CD4-positive, alpha-beta T cell treated with Interleukin-17A for 4 hours (primary cell): ENCODE data around the gene ADCY6.

ENCODE experiments used
- DNase-seq: peaks from one replicate; pipeline ENCODE4 v3.0.0-alpha.2; 2020; ENCODE audit warnings: mixed read lengths

ADCY6 gene

DNA sequence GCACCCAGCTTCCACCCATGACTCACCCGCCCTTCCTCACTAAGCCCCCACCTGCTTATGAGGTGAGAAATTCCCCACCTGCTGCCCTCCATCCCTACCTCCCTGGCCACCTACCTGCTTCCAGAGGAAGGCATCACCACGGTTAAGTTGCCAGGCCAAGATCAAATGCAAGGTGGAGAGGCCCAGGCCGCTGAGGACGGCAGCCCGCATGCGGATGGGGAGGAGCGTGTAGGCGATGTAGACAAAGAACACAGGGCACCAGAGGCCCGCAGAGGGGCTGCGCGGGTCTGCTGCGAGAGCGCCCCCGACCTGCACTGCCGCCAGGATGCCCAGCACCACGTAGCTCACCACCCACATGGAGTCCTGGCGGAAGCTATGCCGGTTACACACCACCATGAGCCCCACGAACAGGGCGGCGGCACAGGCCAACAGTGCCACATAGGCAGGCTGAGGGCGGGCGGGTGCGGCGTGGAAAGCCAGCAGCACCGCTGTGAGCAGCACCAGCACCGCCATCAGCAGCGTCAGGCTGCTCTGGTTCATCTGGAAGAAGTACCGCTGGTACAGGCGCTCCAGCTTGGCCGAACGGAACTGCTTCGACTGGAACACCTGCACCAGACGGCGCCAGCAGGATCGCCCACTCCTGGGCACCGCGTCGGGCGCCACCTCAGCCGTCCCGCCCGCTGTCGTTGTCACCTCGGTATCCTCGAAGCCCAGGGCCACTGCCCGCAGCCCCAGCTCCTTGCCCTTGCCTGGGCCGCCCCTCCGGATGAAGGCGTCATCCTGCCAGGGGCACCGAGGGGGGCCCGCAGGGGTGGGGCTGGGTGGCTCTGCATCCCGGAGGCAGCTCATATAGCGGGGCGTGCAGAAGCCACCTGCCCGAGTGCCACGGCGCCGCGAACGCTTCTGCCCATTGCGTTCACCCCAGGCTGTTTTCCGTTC is 6.2 kb downstream of the ADCY6 start:
- no peak for DNase-seq

- DNase-seq, result no peak
Observed at GRCh38 chr12:48781750-48782456, 7.0 kb downstream of the ADCY6 start.

DNA sequence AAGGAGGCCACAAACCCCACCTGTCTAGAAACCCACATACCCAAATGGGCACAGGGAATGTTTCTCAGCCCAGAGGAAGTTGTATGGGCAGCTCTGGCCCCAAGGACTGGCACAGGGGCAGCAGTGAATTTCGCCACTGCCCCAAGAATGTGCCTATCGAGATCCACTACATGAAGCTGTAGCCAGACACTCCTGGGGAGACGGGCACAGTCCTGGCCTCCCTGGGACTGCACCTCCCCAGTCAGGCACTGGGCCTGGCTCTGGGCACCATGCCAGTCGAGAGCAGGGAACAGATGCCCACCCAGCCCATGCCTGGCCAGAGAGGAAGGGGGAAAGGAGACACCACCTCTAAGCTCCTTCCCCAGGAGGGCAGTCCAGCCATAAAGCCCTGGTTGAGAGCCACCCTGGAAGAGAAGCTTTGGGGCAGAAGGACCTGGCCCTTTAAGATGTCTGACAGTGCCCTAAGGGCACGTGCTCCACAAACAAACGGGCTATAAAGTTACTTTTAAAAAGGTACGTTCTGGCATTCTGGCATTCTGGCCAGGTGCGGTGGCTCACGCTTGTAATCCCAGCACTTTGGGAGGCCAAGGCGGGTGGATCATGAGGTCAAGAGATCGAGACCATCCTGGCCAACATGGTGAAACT is 8.4 kb downstream of the ADCY6 start:
- no peak for DNase-seq

- no peak for DNase-seq
Observed at GRCh38 chr12:48779869-48780268, 9.0 kb downstream of the ADCY6 start.

GRCh38 chr12:48777501-48778400 is 11.1 kb downstream of the ADCY6 start:
- DNase-seq, result no peak

- DNase-seq, result no peak
Observed at GRCh38 chr12:48776956-48777355, 11.9 kb downstream of the ADCY6 start.

- DNase-seq, result no peak
Observed at GRCh38 chr12:48775991-48776649, 12.8 kb downstream of the ADCY6 start.

- no peak for DNase-seq
Observed at GRCh38 chr12:48775299-48775698, 13.6 kb downstream of the ADCY6 start.

- DNase-seq, result no peak
Observed at GRCh38 chr12:48774516-48774915, 14.4 kb downstream of the ADCY6 start.

DNA sequence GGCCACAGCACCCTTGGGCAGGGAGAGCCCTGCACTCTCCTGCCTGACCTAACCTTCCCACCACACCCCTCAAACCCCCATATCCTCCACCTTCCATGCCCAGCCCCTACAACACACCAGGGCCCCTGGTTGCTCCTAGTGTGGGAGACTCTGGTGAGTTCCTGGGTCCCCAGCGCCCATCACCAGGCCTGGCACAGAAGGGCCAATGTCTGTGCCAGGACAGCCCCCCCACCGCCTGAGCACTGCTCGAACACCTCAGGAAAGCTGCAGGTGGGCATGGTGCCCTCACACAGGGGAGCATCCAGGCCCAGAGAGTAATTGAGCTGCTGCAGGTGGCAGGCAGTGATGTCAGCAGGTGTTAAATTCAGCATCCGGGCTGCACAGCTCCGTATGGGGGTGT is 15.2 kb downstream of the ADCY6 start:
- DNase-seq, result no peak

GRCh38 chr12:48771588-48772112 is 17.2 kb downstream of the ADCY6 start:
- no peak for DNase-seq

- no peak for DNase-seq
Observed at GRCh38 chr12:48770756-48771155, 18.1 kb downstream of the ADCY6 start.

DNA sequence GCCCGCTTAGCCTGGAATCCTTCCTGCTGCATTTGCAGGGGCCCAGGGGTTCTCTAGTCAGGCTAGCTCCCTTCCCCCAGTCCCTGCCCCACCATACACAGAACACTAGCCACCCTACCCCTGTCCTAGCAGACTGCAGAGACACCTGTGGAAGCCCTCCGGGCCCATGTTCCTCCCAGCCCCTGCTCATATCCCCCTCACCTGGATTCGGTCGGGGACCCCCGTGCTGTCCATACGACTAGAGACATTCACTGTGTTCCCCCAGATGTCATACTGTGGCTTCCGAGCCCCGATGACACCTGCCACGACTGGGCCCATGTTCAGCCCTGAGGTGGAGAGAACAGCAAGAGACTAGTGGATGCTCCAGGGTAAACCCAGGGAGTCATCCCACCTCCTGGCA is 20.2 kb downstream of the ADCY6 start:
- DNase-seq, result no peak

DNA sequence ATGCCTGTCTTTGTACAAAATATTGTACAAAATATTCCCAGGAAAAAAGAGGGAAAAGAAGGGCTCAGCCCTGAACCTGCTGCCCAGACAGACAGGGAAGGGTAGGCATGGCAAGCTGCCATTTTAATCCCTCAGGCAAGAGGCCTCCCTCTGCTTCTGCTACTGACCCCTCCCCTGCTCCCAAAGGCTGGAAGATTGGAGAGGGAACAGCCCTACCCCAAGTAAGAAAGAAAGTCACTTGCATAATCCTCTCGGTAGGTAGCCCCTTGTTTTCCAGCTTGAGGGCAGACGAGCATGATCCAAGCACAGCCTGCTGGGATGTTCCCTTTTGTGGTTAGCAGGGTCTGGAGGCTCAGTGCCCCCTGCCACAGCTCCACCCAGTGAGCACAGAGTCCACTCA is 20.7 kb downstream of the ADCY6 start:
- DNase-seq, result no peak

GRCh38 chr12:48767521-48767920 is 21.4 kb downstream of the ADCY6 start:
- DNase-seq, result no peak

- no peak for DNase-seq
Observed at GRCh38 chr12:48767047-48767446, 21.8 kb downstream of the ADCY6 start.

- no peak for DNase-seq
Observed at GRCh38 chr12:48765753-48766162, 23.1 kb downstream of the ADCY6 start.

DNA sequence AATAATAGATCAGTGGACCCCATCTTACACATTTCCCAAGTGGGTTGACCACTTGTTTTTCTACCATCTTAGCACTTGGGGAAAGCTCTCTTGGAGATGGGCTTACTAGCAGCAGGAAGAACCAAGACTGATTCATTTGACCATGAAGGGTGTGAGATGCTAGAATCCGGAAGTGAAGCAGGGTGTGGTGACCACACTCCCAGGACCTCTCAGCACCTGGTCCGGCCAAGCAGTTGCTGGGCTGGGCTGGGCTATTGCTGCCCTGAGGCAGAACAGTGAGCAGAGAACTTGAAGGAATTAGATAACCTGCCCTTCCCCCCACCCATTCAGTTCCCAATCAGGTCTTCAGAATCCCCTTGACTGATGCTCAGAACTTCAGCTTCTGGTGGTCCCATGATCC is 24.4 kb downstream of the ADCY6 start:
- no peak for DNase-seq

DNA sequence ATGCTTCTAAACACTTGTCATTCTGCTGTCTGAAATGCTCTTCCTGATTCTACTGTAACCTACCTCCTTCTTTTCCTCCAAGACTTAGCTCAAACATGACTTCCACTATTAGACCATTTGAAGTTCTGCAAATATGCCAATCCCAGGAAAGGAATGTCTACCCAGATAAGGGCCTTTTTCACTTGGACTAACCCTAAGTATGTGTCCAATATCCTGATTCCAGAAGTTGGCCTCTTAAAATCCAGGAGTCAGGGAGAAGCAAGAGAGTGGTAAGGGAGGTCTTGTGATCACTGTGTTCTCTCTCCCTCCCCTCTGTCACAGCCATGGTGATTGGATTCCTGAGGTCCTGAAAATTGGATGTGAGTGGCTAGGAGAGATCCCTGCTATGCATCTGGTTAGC is 30.2 kb downstream of the ADCY6 start:
- no peak for DNase-seq

- no peak for DNase-seq
Observed at GRCh38 chr12:48758186-48758585, 30.7 kb downstream of the ADCY6 start.

DNA sequence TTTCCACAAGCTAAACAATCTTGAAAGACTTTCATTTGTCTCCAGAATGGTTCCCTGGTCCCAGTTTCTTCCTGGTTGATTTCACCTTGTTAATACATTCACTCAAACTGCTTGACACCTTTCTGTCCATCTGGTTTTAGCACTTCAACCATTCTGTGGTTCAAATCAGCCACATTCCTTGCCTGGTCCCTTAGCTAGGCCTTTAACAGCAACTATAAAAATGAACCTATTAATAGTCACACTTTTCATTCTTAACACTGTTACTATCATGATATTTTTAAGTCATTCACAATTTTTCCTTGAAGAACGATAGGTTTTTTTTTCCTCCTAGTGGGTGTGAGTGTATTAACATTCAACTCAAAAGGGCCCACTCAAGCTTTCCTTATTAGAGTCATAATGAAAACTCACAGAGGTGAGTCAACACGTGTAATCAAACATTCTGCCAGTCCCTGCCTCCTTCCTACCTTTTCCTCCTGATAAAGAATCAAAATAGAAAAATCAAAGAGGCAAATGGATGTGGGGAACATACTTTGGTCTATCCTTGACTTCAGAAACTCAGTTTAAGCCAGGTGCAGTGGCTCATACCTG is 38.0 kb downstream of the ADCY6 start:
- no peak for DNase-seq
